ENCODE data around the gene TTL.

TTL gene

GRCh38 chr2:112539306-112539705 is 57.4 kb downstream of the TTL start:
- H3K27me3 ChIP-seq (ENCODE audit: control insufficient read depth, low read length): no peaks in the 10 kb centered on the region
- no peaks in the 10 kb centered on the region for H3K9me3 ChIP-seq (ENCODE audit: control insufficient read depth, insufficient read depth, low read length)
- no peak overlapping the region for H3K4me2 ChIP-seq (ENCODE audit: low read length)
- H3K4me3 ChIP-seq (ENCODE audit: low read length): no peak overlapping the region
- H3K9me2 ChIP-seq (replicated peaks; ENCODE audit: control insufficient read depth, low read length): no peaks in the 10 kb centered on the region
- H3F3A ChIP-seq (ENCODE audit: control insufficient read depth, insufficient read depth): peaks cover 15% of the 10 kb centered on the region
- H3K4me1 ChIP-seq (ENCODE audit: control insufficient read depth, low read length): peaks cover 15% of the 10 kb centered on the region
- H3K79me2 ChIP-seq (ENCODE audit: control insufficient read depth, low read length): peaks cover 32% of the 10 kb centered on the region
- H3K27ac ChIP-seq (ENCODE audit: low read depth, low read length): no peak overlapping the region
- peaks cover 16% of the 10 kb centered on the region for H3K36me3 ChIP-seq (ENCODE audit: control insufficient read depth, low read length)
- TF ChIP-seq EZH2phosphoT487 (IDR thresholded peaks at IDR 0.05; ENCODE audit: borderline replicate concordance, low read length): no peak
- TF ChIP-seq CTCF (IDR thresholded peaks at IDR 0.05; ENCODE audit: low read depth, low read length, poor library complexity, severe bottlenecking): no peak
- peaks cover 5% of the 10 kb centered on the region; the same call in 1 of the 2 replicates for H4K20me1 ChIP-seq (ENCODE audit: control insufficient read depth, insufficient read depth, low read depth, low read length)

- TF ChIP-seq EZH2phosphoT487 (IDR thresholded peaks at IDR 0.05; ENCODE audit: borderline replicate concordance, low read length) (no peak), CTCF (IDR thresholded peaks at IDR 0.05; ENCODE audit: low read depth, low read length, poor library complexity, severe bottlenecking) (no peak)
- H3K9me3 ChIP-seq (ENCODE audit: control insufficient read depth, insufficient read depth, low read length): no peaks in the 10 kb centered on the region
- H3K4me1 ChIP-seq (ENCODE audit: control insufficient read depth, low read length): peaks cover 26% of the 10 kb centered on the region
- H3K27me3 ChIP-seq (ENCODE audit: control insufficient read depth, low read length): no peaks in the 10 kb centered on the region
- peak overlapping the region; percentile 97 for H3K4me3 ChIP-seq (ENCODE audit: low read length)
- H3K9me2 ChIP-seq (replicated peaks; ENCODE audit: control insufficient read depth, low read length): no peaks in the 10 kb centered on the region
- peaks cover 12% of the 10 kb centered on the region for H3F3A ChIP-seq (ENCODE audit: control insufficient read depth, insufficient read depth)
- H3K27ac ChIP-seq (ENCODE audit: low read depth, low read length): peak overlapping the region; percentile 77
- H4K20me1 ChIP-seq (ENCODE audit: control insufficient read depth, insufficient read depth, low read depth, low read length): peaks cover 13% of the 10 kb centered on the region; the same call in 1 of the 2 replicates
- H3K36me3 ChIP-seq (ENCODE audit: control insufficient read depth, low read length): peaks cover 29% of the 10 kb centered on the region
- H3K4me2 ChIP-seq (ENCODE audit: low read length): peak overlapping the region; percentile 85
- peaks cover 48% of the 10 kb centered on the region for H3K79me2 ChIP-seq (ENCODE audit: control insufficient read depth, low read length)
These were observed 59.0 kb downstream of the TTL start for GRCh38 chr2:112540906-112541305.

- H3K4me1 ChIP-seq (ENCODE audit: control insufficient read depth, low read length): peaks cover 26% of the 10 kb centered on the region
- H3K4me3 ChIP-seq (ENCODE audit: low read length): peak overlapping the region; percentile 97
- peaks cover 34% of the 10 kb centered on the region for H3K36me3 ChIP-seq (ENCODE audit: control insufficient read depth, low read length)
- no peaks in the 10 kb centered on the region for H3K9me3 ChIP-seq (ENCODE audit: control insufficient read depth, insufficient read depth, low read length)
- TF ChIP-seq CTCF (IDR thresholded peaks at IDR 0.05; ENCODE audit: low read depth, low read length, poor library complexity, severe bottlenecking) (no peak), EZH2phosphoT487 (IDR thresholded peaks at IDR 0.05; ENCODE audit: borderline replicate concordance, low read length) (no peak)
- H3K4me2 ChIP-seq (ENCODE audit: low read length): peak overlapping the region; percentile 85
- peaks cover 53% of the 10 kb centered on the region for H3K79me2 ChIP-seq (ENCODE audit: control insufficient read depth, low read length)
- H3F3A ChIP-seq (ENCODE audit: control insufficient read depth, insufficient read depth): peaks cover 12% of the 10 kb centered on the region
- H3K9me2 ChIP-seq (replicated peaks; ENCODE audit: control insufficient read depth, low read length): no peaks in the 10 kb centered on the region
- H3K27ac ChIP-seq (ENCODE audit: low read depth, low read length): peak overlapping the region; percentile 77
- H3K27me3 ChIP-seq (ENCODE audit: control insufficient read depth, low read length): no peaks in the 10 kb centered on the region
- peaks cover 13% of the 10 kb centered on the region; the same call in 1 of the 2 replicates for H4K20me1 ChIP-seq (ENCODE audit: control insufficient read depth, insufficient read depth, low read depth, low read length)
These were observed 59.6 kb downstream of the TTL start for GRCh38 chr2:112541315-112542122.

Measured in DOHH2 (cell line).